8988T (cell line): Measurements from ENCODE around the gene CORO1C.

Source experiments
- DNase-seq: peaks from one replicate; pipeline ENCODE4 v3.0.0; 2011

The CORO1C gene

GRCh38 chr12:108646600-108647579 lies 84.4 kb downstream of the CORO1C start:
- no peak for DNase-seq

GRCh38 chr12:108645686-108646599 lies 85.4 kb downstream of the CORO1C start:
- no peak for DNase-seq

GRCh38 chr12:108644811-108645120 lies 86.6 kb downstream of the CORO1C start:
- DNase-seq = no peak

GRCh38 chr12:108643941-108644810 lies 87.1 kb downstream of the CORO1C start:
- DNase-seq = no peak

GRCh38 chr12:108642899-108643654 lies 88.2 kb downstream of the CORO1C start:
- DNase-seq = no peak

GRCh38 chr12:108642269-108642870 lies 88.9 kb downstream of the CORO1C start:
- no peak for DNase-seq

GRCh38 chr12:108641446-108642268 lies 89.7 kb downstream of the CORO1C start:
- no peak for DNase-seq

- no peak for DNase-seq
These were observed 90.4 kb downstream of the CORO1C start for GRCh38 chr12:108640802-108641445.

GRCh38 chr12:108638997-108639822 lies 92.1 kb downstream of the CORO1C start:
- DNase-seq = no peak

GRCh38 chr12:108638141-108638827 lies 93.0 kb downstream of the CORO1C start:
- DNase-seq = no peak

GRCh38 chr12:108637222-108637971 lies 93.9 kb downstream of the CORO1C start:
- no peak for DNase-seq

- DNase-seq = no peak
These were observed 95.1 kb downstream of the CORO1C start for GRCh38 chr12:108635997-108636808.

GRCh38 chr12:108635201-108635996 lies 95.9 kb downstream of the CORO1C start:
- DNase-seq = no peak

- no peak for DNase-seq
These were observed 97.0 kb downstream of the CORO1C start for GRCh38 chr12:108634341-108634751.

GRCh38 chr12:108633534-108634248 lies 97.6 kb downstream of the CORO1C start, which contains the start of gene SELPLG:
TSS of gene SELPLG (minus strand) at chr12:108633894. CDS start at chr12:108624307, 9,587 bp downstream.
- DNase-seq = no peak
